Measurements from ENCODE around the gene TACC2. TPM values are rescaled to one million over a fixed set of nuclear protein-coding genes. Genes with fewer than 3 reads are reported as not detected.
"Not testable (repeated sequence)": the region's sequence is repeated elsewhere in the genome, so short reads cannot be mapped to it uniquely, and the experiment has no call there.

The TACC2 gene
- total RNA-seq, 1 donor from 2014 or later, result 400 TPM

- Histone ChIP-seq H3K27ac (replicated peaks) (no peak overlapping the region), H3K4me3 (no peak overlapping the region), H3K27me3 (ENCODE audit: low read depth) (no peaks in the 10 kb centered on the region), H3K36me3 (no peaks in the 10 kb centered on the region), H3K4me1 (peaks cover 40% of the 10 kb centered on the region), H3K9me3 (replicated peaks) (no peaks in the 10 kb centered on the region)
- intact Hi-C loops (cut with micrococcal nuclease), result no loop called here
- no peak for TF ChIP-seq CTCF (IDR thresholded peaks at IDR 0.05; ENCODE audit: borderline replicate concordance)
- no peak for DNase-seq
Observed at GRCh38 chr10:122068844-122069243, 79.9 kb downstream of the TACC2 start.

GRCh38 chr10:122072491-122072890 lies 83.5 kb downstream of the TACC2 start:
- Histone ChIP-seq H3K27me3 (ENCODE audit: low read depth) (no peaks in the 10 kb centered on the region), H3K4me3 (no peak overlapping the region), H3K36me3 (no peaks in the 10 kb centered on the region), H3K9me3 (replicated peaks) (no peaks in the 10 kb centered on the region), H3K4me1 (peaks cover 36% of the 10 kb centered on the region), H3K27ac (replicated peaks) (peak overlapping the region; percentile 5)
- no peak for DNase-seq
- intact Hi-C loops (cut with micrococcal nuclease), result no loop called here
- TF ChIP-seq CTCF (IDR thresholded peaks at IDR 0.05; ENCODE audit: borderline replicate concordance), result no peak

GRCh38 chr10:122073508-122073907 lies 84.5 kb downstream of the TACC2 start:
- TF ChIP-seq CTCF (IDR thresholded peaks at IDR 0.05; ENCODE audit: borderline replicate concordance), result no peak
- Histone ChIP-seq H3K27me3 (ENCODE audit: low read depth) (no peaks in the 10 kb centered on the region), H3K4me1 (peaks cover 47% of the 10 kb centered on the region), H3K4me3 (no peak overlapping the region), H3K9me3 (replicated peaks) (no peaks in the 10 kb centered on the region), H3K27ac (replicated peaks) (no peak overlapping the region), H3K36me3 (no peaks in the 10 kb centered on the region)
- intact Hi-C loops (cut with micrococcal nuclease), result no loop called here
- DNase-seq, result no peak

DNA sequence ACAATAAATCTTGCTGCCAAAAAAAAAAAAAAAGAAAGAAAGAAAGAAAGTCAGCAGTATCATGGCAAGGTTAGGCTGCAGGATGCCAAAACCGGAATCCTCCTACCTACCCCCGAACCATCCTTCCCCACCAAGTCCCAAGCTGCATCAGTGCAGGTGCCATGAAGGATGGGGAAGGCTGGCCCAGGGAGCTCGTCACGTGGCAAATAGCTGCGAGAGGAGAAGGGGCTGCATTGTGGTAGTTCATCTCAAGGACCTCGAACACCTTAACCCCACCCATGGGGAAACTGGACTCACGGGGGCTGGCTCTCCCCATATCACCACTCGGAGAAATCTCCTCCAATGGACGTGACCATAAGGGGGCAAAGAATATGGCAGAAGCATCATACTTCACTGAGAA lies 86.2 kb downstream of the TACC2 start:
- DNase-seq, result no peak
- intact Hi-C loops (cut with micrococcal nuclease), result no loop called here
- no peaks in the 10 kb centered on the region for H3K9me3 ChIP-seq (replicated peaks)
- TF ChIP-seq CTCF (IDR thresholded peaks at IDR 0.05; ENCODE audit: borderline replicate concordance), result no peak
- peaks cover 54% of the 10 kb centered on the region for H3K4me1 ChIP-seq
- H3K4me3 ChIP-seq, result no peak overlapping the region
- H3K27me3 ChIP-seq (ENCODE audit: low read depth), result no peaks in the 10 kb centered on the region
- H3K27ac ChIP-seq (replicated peaks), result no peak overlapping the region
- no peaks in the 10 kb centered on the region for H3K36me3 ChIP-seq

DNA sequence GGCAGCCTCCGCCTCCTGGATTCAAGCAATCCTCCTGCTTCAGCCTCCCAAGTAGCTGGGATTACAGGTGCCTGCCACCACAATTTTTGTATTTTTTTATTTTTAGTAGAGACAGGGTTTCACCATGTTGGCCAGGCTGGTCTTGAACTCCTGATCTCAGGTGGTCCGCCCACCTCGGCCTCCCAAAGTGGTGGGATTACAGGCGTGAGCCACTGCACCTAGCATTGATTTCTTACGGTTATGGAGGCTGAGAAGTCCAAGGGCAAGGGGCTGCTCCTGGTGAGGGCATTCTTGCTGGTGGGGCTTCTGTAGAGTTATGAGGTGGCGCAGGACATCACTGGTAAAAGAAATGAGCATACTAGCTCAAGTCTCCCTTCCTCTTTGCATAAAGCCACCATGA lies 86.9 kb downstream of the TACC2 start:
- H3K4me3 ChIP-seq; intact Hi-C loops (cut with micrococcal nuclease); H3K9me3 ChIP-seq (replicated peaks); H3K36me3 ChIP-seq; H3K27me3 ChIP-seq (ENCODE audit: low read depth); DNase-seq; H3K27ac ChIP-seq (replicated peaks): not testable (repeated sequence)
- peaks cover 54% of the 10 kb centered on the region for H3K4me1 ChIP-seq

DNA sequence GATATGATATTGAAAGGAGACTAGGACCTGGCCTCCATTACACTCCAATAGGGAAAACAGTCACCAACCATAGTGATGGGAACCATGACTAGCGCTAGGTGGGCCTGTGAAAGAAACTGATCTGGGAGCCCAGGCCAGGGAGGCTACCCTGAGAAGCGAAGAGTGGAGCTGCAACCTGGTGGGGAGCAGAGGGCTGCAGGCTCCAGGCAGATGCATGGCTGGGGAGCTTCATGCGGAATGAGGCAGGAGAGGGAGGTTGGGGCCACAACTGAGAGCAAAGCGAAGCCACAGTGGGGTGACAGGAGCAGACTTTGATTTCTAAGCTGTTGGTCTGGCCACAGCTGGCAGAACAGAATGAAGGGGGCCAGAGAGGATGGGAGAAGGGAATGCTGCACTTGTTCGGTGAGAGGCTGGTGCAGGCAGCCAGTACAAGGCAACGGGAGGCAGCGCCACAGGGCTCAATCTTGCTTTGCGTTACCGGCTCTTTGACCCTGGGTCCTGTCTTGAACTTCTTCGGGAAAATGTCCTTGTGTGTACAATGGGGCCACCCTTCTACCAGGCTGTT lies 88.4 kb downstream of the TACC2 start:
- Histone ChIP-seq H3K9me3 (replicated peaks) (no peaks in the 10 kb centered on the region), H3K27ac (replicated peaks) (peak overlapping the region; percentile 84), H3K27me3 (ENCODE audit: low read depth) (no peaks in the 10 kb centered on the region), H3K36me3 (no peaks in the 10 kb centered on the region), H3K4me3 (no peak overlapping the region), H3K4me1 (peaks cover 52% of the 10 kb centered on the region)
- TF ChIP-seq CTCF (IDR thresholded peaks at IDR 0.05; ENCODE audit: borderline replicate concordance), result no peak
- intact Hi-C loops (cut with micrococcal nuclease), result no loop called here
- DNase-seq, result no peak
